ENCODE results near the gene MRPS9. TPM values are rescaled to one million over a fixed set of nuclear protein-coding genes. Genes with fewer than 3 reads are reported as not detected.
A peak's percentile ranks its signal among the peaks of the same experiment; 100 is the strongest.

The MRPS9 gene
- total and polyA plus RNA-seq, 9 of the 15 experiments (the other 6 are each of a cell fraction or from before 2014, with no cell fraction given), result 46.2 to 143 (median 65.6) TPM

- FAIRE-seq (no peak), DNase-seq (ENCODE audit: extremely low read depth in 1 of 4, low spot score in 3 of 4) (no peak), ATAC-seq (no peak)
- 100% methylated on average over 2 of the region's 2 CpGs for WGBS (ENCODE audit: insufficient coverage, low coverage, missing lambda C conversion rate)
- H3K27ac ChIP-seq (ENCODE audit: extremely low read depth, low read depth, low read length), result peak overlapping the region; percentile 3; the same call in 1 of the 3 replicates
- H3K9me1 ChIP-seq (ENCODE audit: control insufficient read depth, insufficient read depth, low read length), result no peaks in the 10 kb centered on the region
- in situ Hi-C loops (cut with MboI), result no loop called here
- no TSS peak for BruUV-seq (replicated peaks)
- H3K79me2 ChIP-seq (ENCODE audit: control insufficient read depth, insufficient read depth, low read length), result peaks cover 53% of the 10 kb centered on the region
- peaks cover 21% of the 10 kb centered on the region for H3K36me3 ChIP-seq (ENCODE audit: control insufficient read depth, insufficient read depth, low read length)
- POLR2A ChIA-PET, result no interaction called here
- no peak overlapping the region for H3K4me3 ChIP-seq
- peaks cover 5% of the 10 kb centered on the region; the same call in 1 of the 2 replicates for H3K9me3 ChIP-seq (replicated peaks; ENCODE audit: control insufficient read depth, insufficient read depth, low read depth, low read length)
- H2AFZ ChIP-seq (ENCODE audit: low read depth, low read length), result no peak overlapping the region
- H3K4me1 ChIP-seq (replicated peaks in 1 of 2; ENCODE audit: control insufficient read depth in 2 of 2, insufficient read depth in 2 of 2, low read length in 2 of 2), result peaks cover 0 to 3% of the 10 kb centered on the region in 2 experiments; a peak in 1 of 5 replicates
- H3K9ac ChIP-seq (ENCODE audit: insufficient read depth in 1 of 2, low read depth in 2 of 2, low read length in 2 of 2), result no peak overlapping the region
- no peaks in the 10 kb centered on the region for H3K27me3 ChIP-seq (ENCODE audit: control insufficient read depth in 2 of 2, insufficient read depth in 2 of 2, low read length in 2 of 2)
- CTCF ChIA-PET (ENCODE audit: low intra/inter-chr PET ratio), result no interaction called here
- intact Hi-C loops (cut with micrococcal nuclease), result no loop called here
- no peak overlapping the region for H3K4me2 ChIP-seq (ENCODE audit: insufficient read depth, low read length)
- no peaks in the 10 kb centered on the region for H4K20me1 ChIP-seq (replicated peaks; ENCODE audit: control insufficient read depth, insufficient read depth, low read length)
- TF ChIP-seq RAD21 (CRISPR knock-in tag; conservative IDR thresholded peaks at IDR 0.05 in 1 of 2, IDR thresholded peaks at IDR 0.05 in 1 of 2) (no peak), LEF1 (IDR thresholded peaks at IDR 0.05) (no peak), ZNF212 (CRISPR knock-in tag; IDR thresholded peaks at IDR 0.05) (no peak), MAFK (IDR thresholded peaks at IDR 0.05; ENCODE audit: low read length) (peak; percentile 94), KDM5B (IDR thresholded peaks at IDR 0.05; ENCODE audit: insufficient replicate concordance, low read depth, low read length) (no peak), POU5F1 (IDR thresholded peaks at IDR 0.05; ENCODE audit: borderline replicate concordance, low read depth, low read length, partially characterized antibody) (no peak), BRF1 (IDR thresholded peaks at IDR 0.05; ENCODE audit: borderline replicate concordance, extremely low read depth, insufficient read length) (no peak), ZNF175 (CRISPR knock-in tag; IDR thresholded peaks at IDR 0.05; ENCODE audit: low read depth) (no peak), MTF1 (CRISPR knock-in tag; IDR thresholded peaks at IDR 0.05; ENCODE audit: borderline replicate concordance) (no peak), MAFF (IDR thresholded peaks at IDR 0.05; ENCODE audit: low read length) (peak; percentile 94), HDAC3 (IDR thresholded peaks at IDR 0.05; ENCODE audit: borderline replicate concordance, partially characterized antibody) (no peak), XRCC5 (IDR thresholded peaks at IDR 0.05; ENCODE audit: low read depth, low read length) (no peak), ZNF398 (CRISPR knock-in tag; IDR thresholded peaks at IDR 0.05) (no peak), NCOA2 (IDR thresholded peaks at IDR 0.05; ENCODE audit: partially characterized antibody in 2 of 2) (no peak), SMARCA5 (IDR thresholded peaks at IDR 0.05) (no peak), FOXP1 (CRISPR knock-in tag; IDR thresholded peaks at IDR 0.05) (no peak), CBFA2T2 (conservative IDR thresholded peaks at IDR 0.05) (no peak), NR3C1 (CRISPR knock-in tag; IDR thresholded peaks at IDR 0.05) (no peak), MCM7 (IDR thresholded peaks at IDR 0.05) (no peak), C11orf30 (IDR thresholded peaks at IDR 0.05; ENCODE audit: low read depth) (peak; percentile 94), MAFG (tag; conservative IDR thresholded peaks at IDR 0.05) (peak; percentile 92), BMI1 (IDR thresholded peaks at IDR 0.05; ENCODE audit: low read length) (no peak), ZNF134 (CRISPR knock-in tag; conservative IDR thresholded peaks at IDR 0.05) (no peak), BRD4 (IDR thresholded peaks at IDR 0.05) (no peak)
Measured at GRCh38 chr2:105055613-105056012, 17.7 kb downstream of the MRPS9 start.

Data from K562 (cell line).